ENCODE measurements around the gene WWC2.

WWC2 gene

DNA sequence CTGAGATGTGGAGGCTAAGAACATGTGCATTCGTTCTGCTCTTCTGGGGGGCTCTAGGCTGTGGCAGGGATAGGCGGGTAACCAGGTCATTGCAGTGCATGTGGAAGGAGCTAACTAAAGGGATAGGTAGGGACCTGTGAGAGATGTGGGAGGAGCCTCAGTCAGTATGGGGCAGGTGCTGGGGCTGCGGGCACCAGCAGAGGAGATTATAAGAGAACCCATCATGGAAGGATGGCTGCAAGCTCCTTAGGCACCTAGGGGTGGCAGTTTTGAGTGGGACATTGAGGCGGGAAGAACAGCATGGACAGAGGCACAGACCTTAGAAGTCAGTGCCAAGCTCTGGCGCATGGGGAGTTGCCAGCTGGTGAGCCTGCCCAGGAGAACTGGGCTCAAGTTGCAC, 213.8 kb downstream of the WWC2 start:
- ChIA-PET POLR2A (no interaction called here), CTCF (interaction anchor here (0.6 kb wide), 1 partner anchor 53 kb away, joined by 3 read pairs; no protein-coding TSS in a partner anchor)
- Histone ChIP-seq H3K36me3 (ENCODE audit: control insufficient read depth in 2 of 2, insufficient read depth in 1 of 2, low read length in 2 of 2) (peaks cover 0 to 28% of the 10 kb centered on the region in 2 experiments; a peak in 2 of 3 replicates), H3K4me3 (ENCODE audit: low read depth, low read length) (no peak overlapping the region), H3K4me1 (ENCODE audit: control insufficient read depth, insufficient read depth, low read length) (no peaks in the 10 kb centered on the region), H3K27ac (ENCODE audit: extremely low read depth, low read depth, low read length) (no peak overlapping the region), H3K9me3 (ENCODE audit: control insufficient read depth, insufficient read depth, low read depth, low read length) (no peaks in the 10 kb centered on the region)
- TF ChIP-seq ZNF404 (tag by site-specific recombination; IDR thresholded peaks at IDR 0.05) (no peak), ZBTB7A (tag by site-specific recombination; IDR thresholded peaks at IDR 0.05; ENCODE audit: low read depth) (no peak), ZNF138 (tag by site-specific recombination; IDR thresholded peaks at IDR 0.05; ENCODE audit: borderline replicate concordance) (no peak), ZNF23 (tag by site-specific recombination; IDR thresholded peaks at IDR 0.05; ENCODE audit: borderline replicate concordance) (no peak), ZBTB21 (tag by site-specific recombination; IDR thresholded peaks at IDR 0.05) (no peak), ZBTB1 (tag by site-specific recombination; IDR thresholded peaks at IDR 0.05) (no peak)
- TF ChIP-seq, protein P1, sequence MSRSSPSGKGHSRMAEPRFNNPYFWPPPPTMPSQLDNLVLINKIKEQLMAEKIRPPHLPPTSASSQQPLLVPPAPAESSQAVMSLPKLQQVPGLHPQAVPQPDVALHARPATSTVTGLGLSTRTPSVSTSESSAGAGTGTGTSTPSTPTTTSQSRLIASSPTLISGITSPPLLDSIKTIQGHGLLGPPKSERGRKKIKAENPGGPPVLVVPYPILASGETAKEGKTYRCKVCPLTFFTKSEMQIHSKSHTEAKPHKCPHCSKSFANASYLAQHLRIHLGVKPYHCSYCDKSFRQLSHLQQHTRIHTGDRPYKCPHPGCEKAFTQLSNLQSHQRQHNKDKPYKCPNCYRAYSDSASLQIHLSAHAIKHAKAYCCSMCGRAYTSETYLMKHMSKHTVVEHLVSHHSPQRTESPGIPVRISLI (tag by site-specific recombination; IDR thresholded peaks at IDR 0.05) = no peak
- TF ChIP-seq, protein P2, sequence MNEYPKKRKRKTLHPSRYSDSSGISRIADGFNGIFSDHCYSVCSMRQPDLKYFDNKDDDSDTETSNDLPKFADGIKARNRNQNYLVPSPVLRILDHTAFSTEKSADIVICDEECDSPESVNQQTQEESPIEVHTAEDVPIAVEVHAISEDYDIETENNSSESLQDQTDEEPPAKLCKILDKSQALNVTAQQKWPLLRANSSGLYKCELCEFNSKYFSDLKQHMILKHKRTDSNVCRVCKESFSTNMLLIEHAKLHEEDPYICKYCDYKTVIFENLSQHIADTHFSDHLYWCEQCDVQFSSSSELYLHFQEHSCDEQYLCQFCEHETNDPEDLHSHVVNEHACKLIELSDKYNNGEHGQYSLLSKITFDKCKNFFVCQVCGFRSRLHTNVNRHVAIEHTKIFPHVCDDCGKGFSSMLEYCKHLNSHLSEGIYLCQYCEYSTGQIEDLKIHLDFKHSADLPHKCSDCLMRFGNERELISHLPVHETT (tag by site-specific recombination; IDR thresholded peaks at IDR 0.05) = no peak

DNA sequence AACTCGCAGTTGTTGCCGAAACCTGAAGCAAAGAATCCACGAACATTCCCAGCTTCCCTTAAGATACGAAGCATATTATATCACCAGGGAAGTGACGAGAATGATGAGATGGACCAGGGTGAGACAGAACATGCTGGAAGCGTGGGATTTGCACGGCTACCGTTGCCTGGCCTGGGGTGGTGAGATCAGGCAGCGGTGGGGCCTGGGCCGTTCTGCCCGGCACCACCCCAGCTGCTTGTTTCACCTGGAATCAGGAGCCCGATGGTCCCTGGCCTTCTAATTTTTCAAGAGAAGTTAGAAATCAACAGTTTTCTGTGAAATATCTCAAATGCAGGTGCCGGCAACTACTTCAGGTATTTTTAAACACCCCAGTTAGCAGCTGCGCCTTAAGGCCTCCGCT, 215.3 kb downstream of the WWC2 start:
- TF ChIP-seq ZNF221 (tag by site-specific recombination; IDR thresholded peaks at IDR 0.05; ENCODE audit: borderline replicate concordance) (no peak), TCF7L2 (IDR thresholded peaks at IDR 0.05; ENCODE audit: borderline replicate concordance, low read depth, low read length) (no peak), KLF9 (tag by site-specific recombination; IDR thresholded peaks at IDR 0.05; ENCODE audit: low read depth) (no peak), ZNF664 (tag by site-specific recombination; IDR thresholded peaks at IDR 0.05) (no peak), ZNF184 (tag by site-specific recombination; IDR thresholded peaks at IDR 0.05) (no peak), ZNF544 (tag by site-specific recombination; IDR thresholded peaks at IDR 0.05) (no peak), ZNF791 (tag by site-specific recombination; IDR thresholded peaks at IDR 0.05) (no peak)
- TF ChIP-seq, protein P3, sequence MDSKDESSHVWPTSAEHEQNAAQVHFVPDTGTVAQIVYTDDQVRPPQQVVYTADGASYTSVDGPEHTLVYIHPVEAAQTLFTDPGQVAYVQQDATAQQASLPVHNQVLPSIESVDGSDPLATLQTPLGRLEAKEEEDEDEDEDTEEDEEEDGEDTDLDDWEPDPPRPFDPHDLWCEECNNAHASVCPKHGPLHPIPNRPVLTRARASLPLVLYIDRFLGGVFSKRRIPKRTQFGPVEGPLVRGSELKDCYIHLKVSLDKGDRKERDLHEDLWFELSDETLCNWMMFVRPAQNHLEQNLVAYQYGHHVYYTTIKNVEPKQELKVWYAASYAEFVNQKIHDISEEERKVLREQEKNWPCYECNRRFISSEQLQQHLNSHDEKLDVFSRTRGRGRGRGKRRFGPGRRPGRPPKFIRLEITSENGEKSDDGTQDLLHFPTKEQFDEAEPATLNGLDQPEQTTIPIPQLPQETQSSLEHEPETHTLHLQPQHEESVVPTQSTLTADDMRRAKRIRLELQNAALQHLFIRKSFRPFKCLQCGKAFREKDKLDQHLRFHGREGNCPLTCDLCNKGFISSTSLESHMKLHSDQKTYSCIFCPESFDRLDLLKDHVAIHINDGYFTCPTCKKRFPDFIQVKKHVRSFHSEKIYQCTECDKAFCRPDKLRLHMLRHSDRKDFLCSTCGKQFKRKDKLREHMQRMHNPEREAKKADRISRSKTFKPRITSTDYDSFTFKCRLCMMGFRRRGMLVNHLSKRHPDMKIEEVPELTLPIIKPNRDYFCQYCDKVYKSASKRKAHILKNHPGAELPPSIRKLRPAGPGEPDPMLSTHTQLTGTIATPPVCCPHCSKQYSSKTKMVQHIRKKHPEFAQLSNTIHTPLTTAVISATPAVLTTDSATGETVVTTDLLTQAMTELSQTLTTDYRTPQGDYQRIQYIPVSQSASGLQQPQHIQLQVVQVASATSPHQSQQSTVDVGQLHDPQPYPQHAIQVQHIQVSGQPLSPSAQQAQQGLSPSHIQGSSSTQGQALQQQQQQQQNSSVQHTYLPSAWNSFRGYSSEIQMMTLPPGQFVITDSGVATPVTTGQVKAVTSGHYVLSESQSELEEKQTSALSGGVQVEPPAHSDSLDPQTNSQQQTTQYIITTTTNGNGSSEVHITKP (tag by site-specific recombination; IDR thresholded peaks at IDR 0.05) = no peak
- TF ChIP-seq, protein P4, sequence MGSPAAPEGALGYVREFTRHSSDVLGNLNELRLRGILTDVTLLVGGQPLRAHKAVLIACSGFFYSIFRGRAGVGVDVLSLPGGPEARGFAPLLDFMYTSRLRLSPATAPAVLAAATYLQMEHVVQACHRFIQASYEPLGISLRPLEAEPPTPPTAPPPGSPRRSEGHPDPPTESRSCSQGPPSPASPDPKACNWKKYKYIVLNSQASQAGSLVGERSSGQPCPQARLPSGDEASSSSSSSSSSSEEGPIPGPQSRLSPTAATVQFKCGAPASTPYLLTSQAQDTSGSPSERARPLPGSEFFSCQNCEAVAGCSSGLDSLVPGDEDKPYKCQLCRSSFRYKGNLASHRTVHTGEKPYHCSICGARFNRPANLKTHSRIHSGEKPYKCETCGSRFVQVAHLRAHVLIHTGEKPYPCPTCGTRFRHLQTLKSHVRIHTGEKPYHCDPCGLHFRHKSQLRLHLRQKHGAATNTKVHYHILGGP (tag by site-specific recombination; IDR thresholded peaks at IDR 0.05) = no peak
- Histone ChIP-seq H3K27ac (ENCODE audit: extremely low read depth, low read depth, low read length) (no peak overlapping the region), H3K9me3 (ENCODE audit: control insufficient read depth, insufficient read depth, low read depth, low read length) (no peaks in the 10 kb centered on the region), H3K36me3 (ENCODE audit: control insufficient read depth in 2 of 2, insufficient read depth in 1 of 2, low read length in 2 of 2) (peaks cover 0 to 32% of the 10 kb centered on the region in 2 experiments; a peak in 2 of 3 replicates), H3K4me1 (ENCODE audit: control insufficient read depth, insufficient read depth, low read length) (no peaks in the 10 kb centered on the region), H3K4me3 (ENCODE audit: low read depth, low read length) (no peak overlapping the region)
- POLR2A ChIA-PET = no interaction called here
- CTCF ChIA-PET = no interaction called here
